Fibroblast of skin of scalp (primary cell): Measurements from ENCODE around the gene TRIM16.
"Not testable (repeated sequence)": the region's sequence is repeated elsewhere in the genome, so short reads cannot be mapped to it uniquely, and the experiment has no call there.

Experiments used
- DNase-seq: peaks from one replicate; pipeline ENCODE4 v3.0.0-alpha.2; 2013

TRIM16 gene

DNA sequence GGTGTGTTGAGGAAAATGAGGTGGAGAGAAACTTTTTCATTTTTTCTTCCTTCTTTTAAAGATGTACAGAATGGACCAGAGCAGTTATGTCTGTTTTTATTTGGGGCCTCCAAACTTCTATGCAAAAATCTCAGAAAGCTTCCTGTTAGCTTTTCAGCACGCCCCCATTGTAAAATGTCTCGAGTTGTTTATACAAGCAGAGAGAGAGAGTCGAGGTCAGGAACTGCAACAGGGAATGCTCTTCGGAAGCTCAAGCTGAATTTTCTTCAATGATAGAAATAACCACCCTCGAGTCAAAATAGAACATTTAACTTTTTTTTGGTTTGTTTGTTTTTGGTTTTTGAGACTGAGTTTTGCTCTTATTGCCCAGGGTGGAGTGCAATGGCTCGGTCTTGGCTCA lies 68.3 kb downstream of the TRIM16 start:
- DNase-seq: not testable (repeated sequence)

DNA sequence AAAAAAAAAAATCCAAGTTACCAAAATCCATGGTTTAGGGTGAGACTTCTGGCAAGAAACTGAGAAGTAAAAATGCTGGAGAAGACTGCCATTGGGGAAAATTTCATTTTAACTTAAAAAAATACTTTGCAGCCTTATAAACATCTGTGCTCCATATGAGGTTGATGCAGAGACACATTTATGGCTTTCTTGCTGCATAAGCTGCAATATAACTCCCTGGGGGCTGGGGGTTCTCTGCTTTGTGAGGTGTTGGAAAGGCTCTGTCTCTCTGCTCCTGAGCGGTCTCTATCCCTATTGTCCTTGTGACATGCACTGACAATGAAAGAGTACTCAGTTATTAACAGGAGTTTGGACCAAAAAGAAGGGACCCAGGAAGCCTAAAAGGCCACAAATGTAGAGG lies 71.0 kb downstream of the TRIM16 start:
- DNase-seq: not testable (repeated sequence)

DNA sequence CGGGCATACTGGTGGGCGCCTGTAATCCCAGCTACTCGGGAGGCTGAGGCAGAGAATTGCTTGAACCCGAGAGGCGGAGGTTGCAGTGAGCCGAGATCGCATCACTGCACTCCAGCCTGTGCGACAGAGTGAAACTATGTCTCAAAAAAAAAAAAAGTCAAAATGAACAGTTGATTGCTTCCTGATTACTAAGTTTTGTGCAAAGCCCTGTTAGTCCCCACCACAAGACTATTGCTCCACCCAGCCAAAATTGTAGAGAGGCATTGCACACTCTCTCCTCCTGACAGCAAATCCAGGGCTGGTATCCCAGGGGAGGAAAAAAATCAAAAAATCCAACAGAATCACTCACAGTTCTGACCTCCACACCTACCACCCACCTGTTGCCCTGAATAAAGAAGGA lies 91.2 kb downstream of the TRIM16 start:
- DNase-seq: not testable (repeated sequence)

DNA sequence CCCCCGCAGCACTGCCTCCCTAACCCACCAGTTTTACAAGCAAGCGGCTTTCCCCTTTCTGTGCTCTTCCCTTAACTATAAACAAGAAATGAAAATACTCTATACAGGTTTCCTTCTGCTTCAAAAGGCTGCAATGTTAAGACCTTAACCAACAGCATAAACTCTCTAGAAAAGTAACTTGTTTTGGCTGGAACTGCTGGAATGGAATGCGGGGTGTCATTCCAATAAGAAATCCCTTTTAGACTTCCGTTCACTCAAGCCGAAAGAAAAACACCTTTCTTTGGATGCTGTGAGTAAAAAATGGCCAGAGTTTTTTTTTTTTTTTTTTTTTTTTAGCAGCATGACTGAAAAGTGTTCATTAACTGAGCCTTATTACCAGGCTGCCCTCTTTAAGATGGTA lies 92.1 kb downstream of the TRIM16 start:
- not testable (repeated sequence) for DNase-seq

DNA sequence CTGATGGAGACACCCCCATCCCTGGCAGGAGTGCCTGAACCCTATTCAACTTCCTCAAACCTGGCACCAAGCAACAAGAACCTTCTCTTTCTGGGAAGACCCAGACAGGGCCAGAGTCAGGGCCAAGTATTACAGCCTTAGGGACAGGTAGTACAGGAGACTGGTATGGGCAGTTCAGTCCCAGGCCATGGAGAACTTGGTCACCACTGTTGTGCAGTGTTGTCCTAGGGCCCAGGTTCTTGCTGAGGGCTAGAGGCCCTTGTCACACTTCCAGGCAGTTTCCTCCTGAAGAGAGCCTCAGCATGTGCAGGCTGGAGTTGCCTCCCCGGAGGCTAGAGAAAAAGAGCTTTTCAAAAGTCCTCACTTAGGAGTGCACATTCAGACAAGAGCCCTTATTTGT lies 93.3 kb downstream of the TRIM16 start:
- DNase-seq: not testable (repeated sequence)

DNA sequence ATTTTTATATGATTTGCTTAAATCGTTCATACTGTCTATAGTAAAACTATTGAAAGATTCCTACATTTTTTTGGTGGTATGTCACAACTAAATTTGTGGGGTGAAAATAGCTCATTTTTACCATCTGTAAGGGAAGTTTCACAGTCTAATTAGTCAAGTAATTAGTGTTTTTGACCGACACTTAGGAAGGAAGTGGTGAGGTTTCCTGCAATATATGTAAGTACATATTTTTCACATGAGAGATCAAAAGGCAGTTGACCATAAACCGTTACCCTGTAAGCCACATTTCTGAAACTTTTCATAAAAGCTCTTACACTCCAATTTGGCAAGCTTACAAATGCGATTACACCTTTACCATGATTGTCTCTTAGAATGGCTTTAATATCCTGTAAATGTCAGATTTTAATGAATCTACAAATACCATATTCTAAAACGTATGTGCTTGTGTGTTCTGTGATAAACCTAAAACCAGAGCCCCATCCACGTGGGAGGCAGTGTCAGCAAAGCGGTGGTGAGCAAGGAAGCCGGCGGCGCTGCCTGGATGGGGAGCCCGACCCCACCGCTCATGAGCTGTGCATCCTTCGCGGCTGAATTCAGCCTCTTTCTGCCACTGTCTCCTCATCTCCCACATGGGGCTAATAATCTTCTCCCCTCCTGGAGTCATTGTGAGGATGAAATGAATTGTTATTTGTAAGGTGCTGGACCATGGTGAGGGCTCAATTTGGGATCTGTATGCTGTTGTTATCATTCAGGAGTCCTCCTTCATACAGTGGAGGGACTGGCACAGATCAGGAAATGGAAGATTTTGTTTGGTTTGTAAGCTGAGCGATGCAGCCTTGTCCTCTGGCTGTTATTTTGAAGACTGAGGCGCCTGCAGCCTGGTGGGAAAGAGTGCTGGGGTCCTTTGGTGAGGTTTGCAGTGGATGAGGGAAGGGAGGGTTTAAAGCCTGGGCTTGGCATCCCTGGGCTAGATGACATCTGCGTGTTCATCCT lies 94.3 kb downstream of the TRIM16 start:
- not testable (repeated sequence) for DNase-seq

DNA sequence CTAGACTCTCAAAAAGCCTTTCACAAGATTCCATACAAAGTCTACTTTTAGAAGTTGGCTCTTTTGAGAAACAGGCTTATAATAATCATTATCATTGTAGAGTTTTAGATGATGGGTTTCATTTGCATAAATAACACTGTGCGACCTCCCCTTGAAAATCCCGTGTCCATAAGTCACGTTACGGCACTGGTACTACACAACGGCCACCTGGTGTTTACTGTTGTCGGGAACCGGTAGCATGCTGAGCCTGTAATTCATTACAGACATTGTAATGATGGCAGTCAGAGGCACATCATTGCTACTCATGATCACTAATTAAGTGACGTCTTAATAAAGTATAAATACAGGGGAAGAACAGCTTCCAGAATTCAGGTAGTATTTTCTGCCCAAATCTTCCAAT lies 96.1 kb downstream of the TRIM16 start:
- DNase-seq: not testable (repeated sequence)

DNA sequence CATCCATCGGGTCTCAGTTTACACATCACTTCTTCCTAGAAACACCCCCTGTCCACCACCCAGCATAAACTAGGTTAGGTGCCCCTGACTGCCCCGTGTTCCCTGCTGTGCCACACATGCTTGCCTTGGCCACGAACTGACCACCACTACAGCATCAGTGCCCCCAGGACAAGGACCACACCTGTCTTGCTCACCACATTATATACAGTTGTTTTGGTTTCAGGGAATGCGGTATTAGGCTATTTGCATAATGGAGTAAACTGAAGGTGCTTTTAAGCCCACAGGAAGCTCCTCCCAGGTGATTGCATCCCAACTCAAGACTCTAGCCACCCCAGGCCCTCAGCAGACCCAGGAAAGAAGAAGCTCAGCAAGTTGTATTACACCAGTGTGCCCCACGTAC lies 100.8 kb downstream of the TRIM16 start:
- not testable (repeated sequence) for DNase-seq

DNA sequence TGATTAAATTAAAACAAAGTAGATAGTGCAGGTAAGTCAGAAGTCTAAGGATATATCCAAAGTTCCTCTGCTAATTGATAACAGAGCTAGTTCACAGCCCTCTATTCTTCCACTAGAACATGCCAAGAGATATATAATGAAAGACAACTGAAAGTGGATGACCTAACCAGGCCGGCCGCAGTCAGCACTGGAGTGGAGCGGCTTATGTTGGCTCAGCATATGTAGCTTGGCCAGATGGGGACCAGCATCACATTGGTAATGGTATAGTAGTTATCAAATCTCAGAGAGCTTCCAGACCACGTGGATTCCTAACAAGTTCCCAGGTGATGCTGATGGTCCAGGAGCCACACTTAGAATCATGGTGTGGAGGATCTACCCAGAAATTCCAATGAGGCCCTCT lies 102.6 kb downstream of the TRIM16 start:
- not testable (repeated sequence) for DNase-seq
